HepG2 (cell line): ENCODE measurements around the gene CSTPP1. TPM values are rescaled to one million over a fixed set of nuclear protein-coding genes. Genes with fewer than 3 reads are reported as not detected.

Source experiments
- ATAC-seq: fragments of 200-7000 bp; cut with Tn5 transposase; 3 replicates; pipeline ENCODE4 v1.9.1; 2020; ENCODE audit warnings: mild to moderate bottlenecking, moderate library complexity
- BruUV-seq: library from RNA; stranded (reverse); fragments of 400-500 nt; replicated peaks from 2 replicates; lab custom pipeline; 2021; lab: Mats Ljungman, UMichigan
- CTCF ChIA-PET: fragments of 300-600 bp; formaldehyde crosslinking; extraction: SDS; loops from one replicate; lab custom pipeline; 2021; ENCODE audit warnings: low total read pairs, inconsistent platforms, low intra/inter-chr PET ratio; lab: Yijun Ruan, JAX
- POLR2A ChIA-PET: fragments of 350-600 bp; sonication (Branson Sonifier 250); formaldehyde crosslinking; loops from one replicate; lab custom pipeline; 2020; ENCODE audit warnings: antibody characterized with exemption, inconsistent platforms; lab: Yijun Ruan, JAX
- DNase-seq: peaks from one replicate; pipeline ENCODE4 v3.0.0-alpha.2; 2015; ENCODE audit warnings: low spot score
- FAIRE-seq: peaks from 3 replicates; lab custom pipeline; 2011; peaks lifted over from hg19 to GRCh38; lab: Jason Lieb, UNC
- H2AFZ ChIP-seq: one replicate; pipeline ENCODE4 v1.6.1; 2011; ENCODE audit warnings: low read length, inconsistent platforms
- H3K27ac ChIP-seq: fragments of 300-600 bp; 3 replicates; pipeline ENCODE4 v1.8.0; 2011; ENCODE audit warnings: mixed run types, mild to moderate bottlenecking, mixed read lengths, low read length, inconsistent platforms; ENCODE audit not compliant: insufficient read depth; ENCODE audit errors: extremely low read length
- H3K27me3 ChIP-seq, 2 experiments: fragments of 200-600 bp in 1 of 2; 2 replicates in 1 of 2; 3 replicates in 1 of 2; pipeline versions ENCODE4 v1.6.0 to v1.8.0; 2011; ENCODE audit warnings: low read length in 2 of 2, mild to moderate bottlenecking in 2 of 2, moderate library complexity in 2 of 2, inconsistent platforms in 1 of 2; ENCODE audit not compliant: insufficient read depth in 2 of 2, control insufficient read depth in 1 of 2
- H3K36me3 ChIP-seq, 2 experiments: fragments of 200-600 bp in 1 of 2; replicated peaks in 1 of 2; 2 replicates in 1 of 2; 3 replicates in 1 of 2; pipeline versions ENCODE4 v1.5.1 to v1.8.0; 2011; ENCODE audit warnings: low read length in 2 of 2, inconsistent platforms in 1 of 2; ENCODE audit not compliant: insufficient read depth in 2 of 2, control insufficient read depth in 1 of 2
- H3K4me1 ChIP-seq: 2 replicates; pipeline ENCODE4 v1.5.1; 2012; ENCODE audit warnings: low read length, inconsistent platforms; ENCODE audit not compliant: insufficient read depth
- H3K4me2 ChIP-seq: 2 replicates; pipeline ENCODE4 v1.6.0; 2011; ENCODE audit warnings: low read depth, low read length, inconsistent platforms
- H3K4me3 ChIP-seq, 3 experiments: fragments of 200-600 bp in 1 of 3; sonication (generic), shearing (Covaris generic) in 1 of 3; replicated peaks in 1 of 3; 2 replicates each; pipeline ENCODE4 v1.5.1; 2011 to 2016; ENCODE audit warnings: low read length in 3 of 3, inconsistent platforms in 2 of 3, low read depth in 2 of 3, mild to moderate bottlenecking in 2 of 3, control low read depth in 1 of 3, mixed read lengths in 1 of 3; ENCODE audit not compliant: insufficient read depth in 1 of 3
- H3K79me2 ChIP-seq: one replicate; pipeline ENCODE4 v1.6.1; 2011; ENCODE audit warnings: low read length, inconsistent platforms; ENCODE audit not compliant: insufficient read depth
- H3K9ac ChIP-seq: 2 replicates; pipeline ENCODE4 v1.6.0; 2011; ENCODE audit warnings: mild to moderate bottlenecking, low read depth, low read length, inconsistent platforms; ENCODE audit not compliant: insufficient read depth
- H3K9me3 ChIP-seq: 2 replicates; pipeline ENCODE4 v1.5.1; 2012; ENCODE audit warnings: mild to moderate bottlenecking, low read length
- H4K20me1 ChIP-seq: 2 replicates; pipeline ENCODE4 v1.6.0; 2011; ENCODE audit warnings: inconsistent platforms, mild to moderate bottlenecking, low read length, moderate library complexity; ENCODE audit not compliant: insufficient read depth
- ARNTL ChIP-seq: sonication (generic); formaldehyde crosslinking; IDR thresholded peaks from 2 replicates; pipeline ENCODE4 v1.4.0; 2020; ENCODE audit warnings: mild to moderate bottlenecking, missing genetic modification reagents
- FOXA1 ChIP-seq, 2 experiments: fragments of 450-650 bp in 1 of 2; sonication (generic) in 1 of 2; formaldehyde crosslinking in 1 of 2; IDR thresholded peaks; 2 replicates each; pipeline versions ENCODE4 v1.4.0 to v1.6.1; 2016 to 2020; ENCODE audit warnings: missing genetic modification reagents in 1 of 2
- KMT2B ChIP-seq: IDR thresholded peaks from 2 replicates; pipeline ENCODE4 v1.6.1; 2016; ENCODE audit warnings: missing genetic modification reagents, missing compliant biosample characterization
- NR2C2 ChIP-seq: sonication (generic); formaldehyde crosslinking; IDR thresholded peaks from 2 replicates; pipeline ENCODE4 v1.4.0; 2020; ENCODE audit warnings: missing genetic modification reagents, mild to moderate bottlenecking, moderate library complexity, borderline replicate concordance
- SCMH1 ChIP-seq: sonication (generic); formaldehyde crosslinking; IDR thresholded peaks from 2 replicates; pipeline ENCODE4 v1.9.0; 2021; ENCODE audit warnings: missing genetic modification reagents, mild to moderate bottlenecking, borderline replicate concordance
- SIN3A ChIP-seq: IDR thresholded peaks from 2 replicates; pipeline ENCODE4 v1.6.1; 2011; ENCODE audit warnings: low read depth, mild to moderate bottlenecking, control low read depth, low read length, borderline replicate concordance
- XRCC5 ChIP-seq: fragments of 200-400 bp; formaldehyde crosslinking; optimal IDR thresholded peaks from 2 replicates; pipeline ENCODE3; 2017; ENCODE audit warnings: mild to moderate bottlenecking, low read length
- ZNF276 ChIP-seq: sonication (generic); formaldehyde crosslinking; IDR thresholded peaks from 2 replicates; pipeline ENCODE4 v1.4.0; 2020; ENCODE audit warnings: mild to moderate bottlenecking, low read depth, missing genetic modification reagents
- ZNF557 ChIP-seq: sonication (generic); formaldehyde crosslinking; IDR thresholded peaks from 2 replicates; pipeline ENCODE4 v1.4.0; 2020; ENCODE audit warnings: missing genetic modification reagents
- ZSCAN30 ChIP-seq: sonication (generic); formaldehyde crosslinking; IDR thresholded peaks from 2 replicates; pipeline ENCODE4 v1.5.0; 2020; ENCODE audit warnings: mild to moderate bottlenecking, missing genetic modification reagents
- WGBS: methylation state at CpG from one replicate; pipeline ENCODE4 v1.1.6; 2017; ENCODE audit warnings: low lambda C conversion rate; 5-methylcytosine and 5-hydroxymethylcytosine counted together
- in situ Hi-C: cut with HindIII; loops from 2 replicates; pipeline ENCODE4 v1.10.0; 2017; ENCODE audit warnings: low pct_unique_long_range_greater_than_20kb; ENCODE audit not compliant: extremely low pct_ligation_motif_present
- intact Hi-C: fragments of 100-400 bp; cut with micrococcal nuclease; formaldehyde crosslinking; loops from one replicate; pipeline ENCODE4 v1.10.0; 2022; ENCODE audit not compliant: unreplicated experiment
- polyA plus RNA-seq, 8 experiments: library from polyadenylated mRNA; depleted of rRNA in 3 of 8; stranded (reverse) in 7 of 8; unstranded in 1 of 8; fragments of >200 nt; fragmentation: Illumina TruSeq in 4 of 8; extraction: Trizol in 4 of 8; gene quantifications; 2 replicates each; pipeline versions ENCODE4 v1.2.1 to v1.2.3, GENCODE V29; 2011 to 2016; ENCODE audit warnings: low read depth in 4 of 8, missing spikeins in 1 of 8, mixed read lengths in 1 of 8; ENCODE audit not compliant: insufficient read depth in 1 of 8
- total RNA-seq, 5 experiments: library from RNA; depleted of rRNA; stranded (reverse); fragments of >200 nt; fragmentation: Illumina TruSeq; extraction: Trizol; gene quantifications; 2 replicates each; pipeline ENCODE4 v1.2.3, GENCODE V29; 2016; ENCODE audit warnings: low read depth in 1 of 5

CSTPP1 gene
- total and polyA plus RNA-seq, 2 of the 13 experiments (the other 11 are each of a cell fraction or from before 2014, with no cell fraction given), result 12.3 to 14.6 TPM

- 94% methylated on average over 7 of the region's 7 CpGs for WGBS
- no peak overlapping the region for H2AFZ ChIP-seq
- ChIA-PET CTCF (no interaction called here), POLR2A (no interaction called here)
- no peak for FAIRE-seq
- intact Hi-C loops, result no loop called here
- no peak overlapping the region for H3K4me3 ChIP-seq
- no peaks in the 10 kb centered on the region for H3K9me3 ChIP-seq
- no peak overlapping the region for H3K4me2 ChIP-seq
- H3K9ac ChIP-seq, result no peak overlapping the region
- ATAC-seq, result no peak
- peaks cover 0 to 3% of the 10 kb centered on the region in 2 experiments; a peak in 2 of 5 replicates for H3K36me3 ChIP-seq
- TF ChIP-seq ZNF276 (CRISPR knock-in tag) (no peak), XRCC5 (no peak), SIN3A (no peak), ARNTL (CRISPR knock-in tag) (no peak), SCMH1 (CRISPR knock-in tag) (no peak), FOXA1 (IDR thresholded peaks at IDR 0.05) (no peak), FOXA1 (CRISPR knock-in tag; IDR thresholded peaks at IDR 0.05) (no peak), ZSCAN30 (CRISPR knock-in tag) (no peak), NR2C2 (CRISPR knock-in tag) (no peak), ZNF557 (CRISPR knock-in tag) (no peak), KMT2B (CRISPR knock-in tag) (no peak)
- TF ChIP-seq, all 625 proteins: peak for 0
- Histone ChIP-seq H3K4me1 (no peaks in the 10 kb centered on the region), H3K27ac (no peak overlapping the region), H3K79me2 (no peaks in the 10 kb centered on the region), H3K27me3 (no peaks in the 10 kb centered on the region), H4K20me1 (no peaks in the 10 kb centered on the region)
- in situ Hi-C loops, result no loop called here
- BruUV-seq, result no TSS peak
- no peak for DNase-seq
Observed at GRCh38 chr11:47147681-47148080, 211.1 kb downstream of the CSTPP1 start.
